GM12874 (cell line): ENCODE data around the gene NLRX1.

Source experiments
- CTCF ChIP-seq: IDR thresholded peaks from 2 replicates; pipeline ENCODE4 v1.5.1; 2011; ENCODE audit warnings: low read depth, mild to moderate bottlenecking, control low read depth, low read length, moderate library complexity; ENCODE audit not compliant: insufficient read depth

Gene NLRX1

GRCh38 chr11:119218141-119218878 lies 49.8 kb downstream of the NLRX1 start:
- TF ChIP-seq CTCF: no peak

GRCh38 chr11:119222308-119222707 lies 53.8 kb downstream of the NLRX1 start:
- no peak for TF ChIP-seq CTCF

- no peak for TF ChIP-seq CTCF
Measured at GRCh38 chr11:119222891-119223290, 54.4 kb downstream of the NLRX1 start.

- no peak for TF ChIP-seq CTCF
Measured at GRCh38 chr11:119223856-119224255, 55.3 kb downstream of the NLRX1 start.

GRCh38 chr11:119229288-119229672 lies 60.8 kb downstream of the NLRX1 start:
- no peak for TF ChIP-seq CTCF

GRCh38 chr11:119229741-119230140 lies 61.2 kb downstream of the NLRX1 start:
- no peak for TF ChIP-seq CTCF
